CD4-positive, alpha-beta memory T cell (primary cell): ENCODE data around the gene RRP15. TPM values are rescaled to one million over a fixed set of nuclear protein-coding genes. Genes with fewer than 3 reads are reported as not detected.

Source experiments
- polyA plus RNA-seq, 2 donors: library from polyadenylated mRNA; unstranded; fragments of 300-500 nt; fragmentation: Illumina TruSeq; gene quantifications; one replicate each; pipeline ENCODE4 v1.2.3, GENCODE V29; 2021
- total RNA-seq, 2 experiments: library from RNA; stranded (reverse); gene quantifications; one replicate each; pipeline ENCODE4 v1.2.3, GENCODE V29; 2021

Gene RRP15
- total and polyA plus RNA-seq, 4 experiments from 2014 or later = 12.8 to 20.7 (median 15.5) TPM

Other genes starting within 250 kb of the RRP15 start
- gene TGFB2, start 60.0 kb downstream of the RRP15 start, total RNA-seq = not detected
- gene TGFB2, start 60.0 kb downstream of the RRP15 start, polyA plus RNA-seq = not detected